DND-41 (cell line): ENCODE data around the gene NLRP9.
"Not testable (repeated sequence)": the region's sequence is repeated elsewhere in the genome, so short reads cannot be mapped to it uniquely, and the experiment has no call there.

Experiments
- CTCF ChIP-seq: IDR thresholded peaks from 2 replicates; pipeline ENCODE4 v1.5.1; 2012; ENCODE audit warnings: borderline replicate concordance, low read length, moderate library complexity, mild to moderate bottlenecking; ENCODE audit not compliant: poor library complexity, severe bottlenecking; ENCODE audit errors: extremely low read depth
- EZH2 ChIP-seq: IDR thresholded peaks from 3 replicates; pipeline ENCODE4 v1.6.1; 2012; ENCODE audit warnings: borderline replicate concordance, low read depth, mild to moderate bottlenecking, moderate library complexity, low read length, inconsistent platforms; ENCODE audit not compliant: severe bottlenecking

GRCh38 chr19:55758797-55759196 lies 20.6 kb upstream of the NLRP9 start, which contains the start of gene RFPL4A:
- not testable (repeated sequence) for TF ChIP-seq CTCF, EZH2
